Measurements from ENCODE around the gene PIK3AP1.

The PIK3AP1 gene

GRCh38 chr10:96658844-96659243 lies 61.5 kb downstream of the PIK3AP1 start:
- H3K9me3 Mint-ChIP-seq = no peaks in the 10 kb centered on the region
- H3K27ac Mint-ChIP-seq = no peak overlapping the region
- no peak for DNase-seq
- no peak overlapping the region for H3K4me3 Mint-ChIP-seq
- no peaks in the 10 kb centered on the region for H3K36me3 Mint-ChIP-seq (ENCODE audit: low read depth)
- peaks cover 2% of the 10 kb centered on the region for H3K4me1 Mint-ChIP-seq (ENCODE audit: low read depth)
- no peaks in the 10 kb centered on the region for H3K27me3 Mint-ChIP-seq

GRCh38 chr10:96657385-96657784 lies 62.9 kb downstream of the PIK3AP1 start:
- Mint-ChIP-seq H3K27ac (no peak overlapping the region), H3K27me3 (no peaks in the 10 kb centered on the region), H3K36me3 (ENCODE audit: low read depth) (no peaks in the 10 kb centered on the region), H3K9me3 (no peaks in the 10 kb centered on the region), H3K4me1 (ENCODE audit: low read depth) (peaks cover 3% of the 10 kb centered on the region), H3K4me3 (no peak overlapping the region)
- no peak for DNase-seq

GRCh38 chr10:96656839-96657238 lies 63.5 kb downstream of the PIK3AP1 start:
- no peak for DNase-seq
- Mint-ChIP-seq H3K27ac (peak overlapping the region; percentile 8), H3K4me3 (no peak overlapping the region), H3K36me3 (ENCODE audit: low read depth) (no peaks in the 10 kb centered on the region), H3K4me1 (ENCODE audit: low read depth) (peaks cover 7% of the 10 kb centered on the region), H3K9me3 (no peaks in the 10 kb centered on the region), H3K27me3 (no peaks in the 10 kb centered on the region)

GRCh38 chr10:96656198-96656577 lies 64.1 kb downstream of the PIK3AP1 start:
- no peak for DNase-seq
- no peak overlapping the region for H3K27ac Mint-ChIP-seq
- no peaks in the 10 kb centered on the region for H3K36me3 Mint-ChIP-seq (ENCODE audit: low read depth)
- H3K27me3 Mint-ChIP-seq = no peaks in the 10 kb centered on the region
- H3K9me3 Mint-ChIP-seq = no peaks in the 10 kb centered on the region
- H3K4me1 Mint-ChIP-seq (ENCODE audit: low read depth) = peaks cover 14% of the 10 kb centered on the region
- H3K4me3 Mint-ChIP-seq = no peak overlapping the region

GRCh38 chr10:96655461-96656197 lies 64.7 kb downstream of the PIK3AP1 start:
- DNase-seq = no peak
- no peak overlapping the region for H3K27ac Mint-ChIP-seq
- H3K27me3 Mint-ChIP-seq = no peaks in the 10 kb centered on the region
- no peaks in the 10 kb centered on the region for H3K9me3 Mint-ChIP-seq
- peaks cover 20% of the 10 kb centered on the region for H3K4me1 Mint-ChIP-seq (ENCODE audit: low read depth)
- no peak overlapping the region for H3K4me3 Mint-ChIP-seq
- H3K36me3 Mint-ChIP-seq (ENCODE audit: low read depth) = no peaks in the 10 kb centered on the region

- Mint-ChIP-seq H3K27me3 (no peaks in the 10 kb centered on the region), H3K36me3 (ENCODE audit: low read depth) (no peaks in the 10 kb centered on the region), H3K4me3 (no peak overlapping the region), H3K9me3 (no peaks in the 10 kb centered on the region), H3K27ac (peak overlapping the region; percentile 58), H3K4me1 (ENCODE audit: low read depth) (peaks cover 41% of the 10 kb centered on the region)
- DNase-seq = no peak
These were observed 68.3 kb downstream of the PIK3AP1 start for GRCh38 chr10:96651998-96652431.

- Mint-ChIP-seq H3K4me3 (no peak overlapping the region), H3K36me3 (ENCODE audit: low read depth) (no peaks in the 10 kb centered on the region), H3K4me1 (ENCODE audit: low read depth) (peaks cover 48% of the 10 kb centered on the region), H3K9me3 (no peaks in the 10 kb centered on the region), H3K27me3 (no peaks in the 10 kb centered on the region), H3K27ac (no peak overlapping the region)
- DNase-seq = no peak
These were observed 69.4 kb downstream of the PIK3AP1 start for GRCh38 chr10:96650958-96651357.

- peaks cover 46% of the 10 kb centered on the region for H3K4me1 Mint-ChIP-seq (ENCODE audit: low read depth)
- no peak overlapping the region for H3K27ac Mint-ChIP-seq
These were observed 72.0 kb downstream of the PIK3AP1 start for GRCh38 chr10:96648297-96648696.

GRCh38 chr10:96647466-96647865 lies 72.8 kb downstream of the PIK3AP1 start:
- no peak overlapping the region for H3K4me3 Mint-ChIP-seq
- H3K27ac Mint-ChIP-seq = peak overlapping the region; percentile 68
- H3K27me3 Mint-ChIP-seq = no peaks in the 10 kb centered on the region
- H3K4me1 Mint-ChIP-seq (ENCODE audit: low read depth) = peaks cover 45% of the 10 kb centered on the region
- H3K9me3 Mint-ChIP-seq = no peaks in the 10 kb centered on the region
- H3K36me3 Mint-ChIP-seq (ENCODE audit: low read depth) = no peaks in the 10 kb centered on the region
- no peak for DNase-seq

More at GRCh38 chr10:96648297-96648696, 72.0 kb downstream of the PIK3AP1 start:
- no peak overlapping the region for H3K4me3 Mint-ChIP-seq
- no peaks in the 10 kb centered on the region for H3K9me3 Mint-ChIP-seq
- DNase-seq = no peak
- H3K27me3 Mint-ChIP-seq = no peaks in the 10 kb centered on the region
- H3K36me3 Mint-ChIP-seq (ENCODE audit: low read depth) = no peaks in the 10 kb centered on the region

GRCh38 chr10:96646751-96647166 lies 73.6 kb downstream of the PIK3AP1 start:
- Mint-ChIP-seq H3K27ac (no peak overlapping the region), H3K4me3 (no peak overlapping the region), H3K36me3 (ENCODE audit: low read depth) (no peaks in the 10 kb centered on the region), H3K9me3 (no peaks in the 10 kb centered on the region), H3K4me1 (ENCODE audit: low read depth) (peaks cover 40% of the 10 kb centered on the region), H3K27me3 (no peaks in the 10 kb centered on the region)
- no peak for DNase-seq

- DNase-seq = no peak
- Mint-ChIP-seq H3K4me1 (ENCODE audit: low read depth) (peaks cover 35% of the 10 kb centered on the region), H3K9me3 (no peaks in the 10 kb centered on the region), H3K27ac (no peak overlapping the region), H3K36me3 (ENCODE audit: low read depth) (no peaks in the 10 kb centered on the region), H3K27me3 (no peaks in the 10 kb centered on the region), H3K4me3 (no peak overlapping the region)
These were observed 74.0 kb downstream of the PIK3AP1 start for GRCh38 chr10:96646301-96646700.

- H3K9me3 Mint-ChIP-seq = no peaks in the 10 kb centered on the region
- H3K4me1 Mint-ChIP-seq (ENCODE audit: low read depth) = peaks cover 26% of the 10 kb centered on the region
- H3K27me3 Mint-ChIP-seq = no peaks in the 10 kb centered on the region
- DNase-seq = no peak
- no peaks in the 10 kb centered on the region for H3K36me3 Mint-ChIP-seq (ENCODE audit: low read depth)
- H3K27ac Mint-ChIP-seq = no peak overlapping the region
- H3K4me3 Mint-ChIP-seq = no peak overlapping the region
These were observed 75.1 kb downstream of the PIK3AP1 start for GRCh38 chr10:96645191-96645721.

- Mint-ChIP-seq H3K36me3 (ENCODE audit: low read depth) (no peaks in the 10 kb centered on the region), H3K27ac (no peak overlapping the region), H3K4me3 (no peak overlapping the region), H3K9me3 (no peaks in the 10 kb centered on the region), H3K4me1 (ENCODE audit: low read depth) (peaks cover 23% of the 10 kb centered on the region), H3K27me3 (no peaks in the 10 kb centered on the region)
- DNase-seq = no peak
These were observed 76.4 kb downstream of the PIK3AP1 start for GRCh38 chr10:96643920-96644319.

GRCh38 chr10:96642973-96643372 lies 77.3 kb downstream of the PIK3AP1 start:
- DNase-seq = peak; percentile 60
- Mint-ChIP-seq H3K27ac (no peak overlapping the region), H3K4me3 (no peak overlapping the region), H3K36me3 (ENCODE audit: low read depth) (no peaks in the 10 kb centered on the region), H3K9me3 (no peaks in the 10 kb centered on the region), H3K27me3 (no peaks in the 10 kb centered on the region), H3K4me1 (ENCODE audit: low read depth) (peaks cover 18% of the 10 kb centered on the region)

- H3K9me3 Mint-ChIP-seq = no peaks in the 10 kb centered on the region
- no peak overlapping the region for H3K4me3 Mint-ChIP-seq
- DNase-seq = no peak
- no peak overlapping the region for H3K27ac Mint-ChIP-seq
- peaks cover 13% of the 10 kb centered on the region for H3K4me1 Mint-ChIP-seq (ENCODE audit: low read depth)
- H3K27me3 Mint-ChIP-seq = no peaks in the 10 kb centered on the region
- no peaks in the 10 kb centered on the region for H3K36me3 Mint-ChIP-seq (ENCODE audit: low read depth)
These were observed 77.8 kb downstream of the PIK3AP1 start for GRCh38 chr10:96642530-96642929.

Data from activated T-cell treated with anti-CD3 and anti-CD28 coated beads, Interleukin-2, amount 50 U/mL, for 24 hours (primary cell).